Measurements from ENCODE around the gene RUNX3. TPM values are rescaled to one million over a fixed set of nuclear protein-coding genes. Genes with fewer than 3 reads are reported as not detected.

RUNX3 gene
- total RNA-seq, 2 donors from 2014 or later = 1.3 to 2.4 TPM

DNA sequence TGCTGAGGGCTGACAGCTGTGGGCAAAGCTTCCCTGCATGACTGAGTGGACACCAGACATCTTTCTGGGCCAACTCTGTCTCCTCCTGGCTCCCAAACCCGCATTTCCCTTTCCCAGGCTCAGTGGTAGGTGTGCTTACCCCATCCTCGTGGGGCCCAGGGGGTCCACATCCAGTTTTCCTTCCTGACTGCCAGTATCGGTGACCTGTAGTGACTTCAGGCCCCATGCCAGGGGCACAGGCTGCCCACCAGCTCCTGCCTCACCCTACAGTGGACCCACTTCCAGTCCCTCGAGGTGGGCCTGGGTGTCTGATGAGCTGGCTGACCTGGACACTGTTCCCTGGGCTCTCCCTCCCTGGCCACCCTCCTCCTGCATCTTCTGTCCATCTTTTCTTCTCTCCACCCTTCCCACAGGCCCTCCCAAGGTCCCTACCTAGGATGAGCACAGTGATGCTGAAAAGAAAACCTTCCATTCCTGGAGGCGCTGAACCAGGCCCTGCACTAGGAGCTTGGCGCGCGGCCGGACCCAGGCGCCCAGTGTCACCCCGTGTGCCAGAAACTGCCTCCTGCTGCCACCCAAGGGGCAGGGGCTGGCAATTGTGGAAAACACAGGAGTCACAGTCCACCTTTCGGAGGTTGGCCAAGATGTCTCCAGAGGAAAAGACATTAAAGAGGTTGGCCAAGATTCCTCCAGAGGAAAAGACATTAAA is 67.1 kb downstream of the RUNX3 start:
- ATAC-seq (no peak), DNase-seq (no peak)
- intact Hi-C loops (cut with DNase I) = no loop called here

DNA sequence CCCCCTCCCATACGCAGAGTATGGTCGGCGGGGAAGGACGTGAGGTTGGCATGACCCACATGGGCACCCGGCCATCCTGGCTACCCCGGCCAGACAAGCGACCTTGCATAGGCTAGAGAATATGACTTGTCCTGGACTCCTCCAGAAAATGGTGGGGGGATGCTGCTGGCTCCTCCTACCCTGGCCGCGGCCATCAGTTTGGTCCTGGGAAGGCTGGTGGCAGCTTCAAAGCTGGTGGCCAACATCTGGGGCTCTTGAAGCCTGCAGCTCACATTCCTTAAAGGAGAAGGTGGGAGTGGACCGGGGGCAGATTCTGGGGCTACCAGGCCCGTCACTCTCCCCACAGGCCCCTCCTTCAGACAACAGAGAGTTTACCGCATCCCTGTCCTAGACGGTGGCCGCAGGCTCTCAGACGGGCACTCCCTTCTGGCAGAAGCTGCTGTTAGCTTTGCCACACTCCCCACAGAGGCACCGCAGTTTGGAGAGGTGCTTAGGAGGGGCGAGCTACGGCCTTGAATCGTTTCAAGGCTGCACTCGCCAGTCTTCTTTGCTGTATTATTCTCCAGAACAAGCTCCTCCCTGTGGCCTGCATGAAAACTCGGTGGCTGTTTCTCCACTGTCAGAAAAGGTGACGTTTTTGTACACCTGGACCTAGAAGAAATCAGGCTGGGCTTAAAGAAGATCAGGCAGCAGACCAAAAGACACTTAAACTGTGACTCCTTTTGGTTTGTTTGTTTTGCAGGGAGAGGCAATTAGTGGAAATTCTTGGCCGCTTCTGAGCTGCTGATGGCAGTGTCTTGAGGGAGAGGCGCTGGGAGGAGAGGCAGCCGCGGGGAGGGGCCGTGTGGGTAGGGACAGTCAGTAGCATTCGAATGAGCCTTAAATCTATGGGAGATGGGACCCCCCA is 68.0 kb downstream of the RUNX3 start:
- DNase-seq (no peak), ATAC-seq (no peak)
- intact Hi-C loops (cut with DNase I) = no loop called here

DNA sequence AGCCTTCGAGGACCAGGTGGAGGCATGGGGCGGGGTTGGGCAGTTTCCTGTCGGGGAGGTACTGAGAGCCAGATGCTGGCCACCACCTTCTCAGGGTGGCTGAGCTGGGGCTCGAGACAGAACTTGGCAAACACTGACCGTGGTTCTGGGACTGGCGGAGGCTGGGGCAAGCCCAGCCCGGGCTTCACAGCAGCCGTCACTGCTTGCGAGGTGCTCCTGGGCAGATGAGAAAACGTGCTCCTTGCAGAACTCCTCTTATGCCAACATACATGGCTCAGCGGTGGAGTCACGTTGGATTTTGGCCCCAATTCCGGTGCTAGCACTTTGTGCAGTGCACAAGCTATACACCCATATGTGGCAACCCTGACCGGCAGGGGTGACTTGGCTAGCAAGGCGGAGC is 69.2 kb downstream of the RUNX3 start:
- DNase-seq (no peak), ATAC-seq (no peak)
- intact Hi-C loops (cut with DNase I) = no loop called here

DNA sequence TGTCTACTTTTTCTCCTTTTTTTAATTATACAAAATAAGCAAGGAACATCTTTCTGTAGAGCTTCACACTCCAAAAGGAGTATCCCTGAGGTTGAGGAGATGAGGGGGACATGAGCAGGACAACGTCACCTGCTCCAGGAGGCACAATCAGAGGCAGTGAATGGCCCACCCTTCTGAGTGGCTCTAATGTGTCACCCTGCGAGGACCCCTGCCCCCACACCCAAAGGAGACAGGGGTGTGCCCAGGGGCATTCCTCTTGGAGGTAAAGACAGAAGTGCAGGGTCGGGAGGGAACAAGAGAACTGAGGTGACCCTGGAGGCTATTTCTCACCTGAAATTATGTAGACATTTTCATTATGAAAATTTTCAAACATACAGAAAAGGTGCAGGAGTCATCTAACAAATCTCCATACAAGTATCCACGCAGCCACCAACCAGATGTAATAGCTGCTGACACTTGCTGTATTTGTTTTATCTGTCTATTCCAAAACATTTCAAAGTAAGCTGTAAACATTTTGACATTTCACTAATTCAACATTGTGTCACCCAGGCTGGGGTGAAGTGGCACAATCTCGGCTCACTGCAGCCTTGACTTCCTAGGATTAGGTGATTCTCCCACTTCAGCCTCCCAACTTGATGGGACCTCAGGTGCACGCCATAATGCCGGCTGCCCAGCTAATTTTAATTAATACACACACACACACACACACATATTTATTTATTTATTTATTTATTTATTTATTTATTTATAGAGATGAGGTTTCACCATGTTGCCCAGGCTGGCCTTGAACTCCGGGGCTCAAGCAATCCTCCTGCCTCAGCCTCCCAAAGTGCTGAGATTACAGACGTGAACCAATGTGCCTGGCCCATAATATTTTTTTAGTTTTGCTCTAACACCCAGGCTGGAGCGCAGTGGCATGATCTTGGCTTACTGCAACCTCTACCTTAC is 70.7 kb downstream of the RUNX3 start:
- ATAC-seq (no peak), DNase-seq (no peak)
- intact Hi-C loops (cut with DNase I) = loop anchor here in 1 of 2 donors (10.0 kb wide), 1 partner anchor 45 kb away; no protein-coding TSS in a partner anchor

DNA sequence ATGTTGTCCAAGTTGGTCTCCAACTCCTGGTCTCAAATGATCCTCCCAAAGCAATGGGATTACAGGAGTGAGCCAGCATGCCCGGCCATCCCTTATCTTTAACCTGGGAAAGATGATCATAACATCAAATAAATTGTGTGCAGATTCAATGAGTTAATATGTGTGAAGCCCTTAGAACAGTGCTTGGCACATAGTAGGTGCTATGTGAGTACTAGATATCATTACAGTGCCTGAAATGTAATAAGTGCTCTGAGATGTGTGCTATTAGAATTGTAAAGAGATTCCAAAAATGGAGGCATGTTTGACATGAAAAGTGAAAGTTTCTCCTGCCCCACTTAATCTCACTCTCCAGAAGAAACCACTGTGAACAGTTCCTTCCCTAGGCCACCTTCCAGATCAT is 71.8 kb downstream of the RUNX3 start:
- intact Hi-C loops (cut with DNase I) = loop anchor here in 1 of 2 donors (10.0 kb wide), 1 partner anchor 47 kb away; no protein-coding TSS in a partner anchor
- DNase-seq = no peak
- ATAC-seq = no peak

DNA sequence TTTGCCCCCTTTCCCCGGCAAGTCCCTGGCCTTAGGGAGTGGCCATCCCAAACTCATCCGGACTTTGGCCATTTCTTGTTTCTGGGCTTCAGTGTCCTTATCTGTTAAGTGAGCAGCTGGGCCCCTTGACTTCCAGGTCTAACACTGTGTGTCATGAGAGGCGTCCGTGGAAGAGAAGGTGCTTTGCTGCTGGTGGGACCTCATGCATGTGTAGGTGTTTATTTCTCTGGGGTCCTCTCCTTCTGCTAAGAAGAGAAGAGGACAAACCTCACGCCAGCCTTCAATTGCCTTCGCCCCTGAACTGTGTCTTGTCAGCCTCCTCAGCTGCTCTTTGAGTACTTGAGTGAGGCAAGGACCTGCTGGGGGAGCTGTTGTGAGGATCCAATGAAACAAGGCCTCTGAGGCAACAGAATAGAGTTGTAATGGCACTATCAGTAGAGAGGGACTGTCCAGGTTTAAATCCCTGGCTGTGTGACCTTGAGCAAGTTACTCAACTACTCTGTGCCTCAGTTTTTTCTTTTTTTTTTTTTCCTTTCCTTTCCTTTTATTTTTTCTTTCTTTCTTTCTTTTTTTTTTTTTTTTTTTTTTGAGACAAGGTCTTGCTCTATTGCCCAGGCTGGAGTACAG is 72.5 kb downstream of the RUNX3 start:
- no peak for ATAC-seq
- intact Hi-C loops (cut with DNase I) = loop anchor here in 1 of 2 donors (10.0 kb wide), 1 partner anchor 47 kb away; no protein-coding TSS in a partner anchor
- DNase-seq = no peak

DNA sequence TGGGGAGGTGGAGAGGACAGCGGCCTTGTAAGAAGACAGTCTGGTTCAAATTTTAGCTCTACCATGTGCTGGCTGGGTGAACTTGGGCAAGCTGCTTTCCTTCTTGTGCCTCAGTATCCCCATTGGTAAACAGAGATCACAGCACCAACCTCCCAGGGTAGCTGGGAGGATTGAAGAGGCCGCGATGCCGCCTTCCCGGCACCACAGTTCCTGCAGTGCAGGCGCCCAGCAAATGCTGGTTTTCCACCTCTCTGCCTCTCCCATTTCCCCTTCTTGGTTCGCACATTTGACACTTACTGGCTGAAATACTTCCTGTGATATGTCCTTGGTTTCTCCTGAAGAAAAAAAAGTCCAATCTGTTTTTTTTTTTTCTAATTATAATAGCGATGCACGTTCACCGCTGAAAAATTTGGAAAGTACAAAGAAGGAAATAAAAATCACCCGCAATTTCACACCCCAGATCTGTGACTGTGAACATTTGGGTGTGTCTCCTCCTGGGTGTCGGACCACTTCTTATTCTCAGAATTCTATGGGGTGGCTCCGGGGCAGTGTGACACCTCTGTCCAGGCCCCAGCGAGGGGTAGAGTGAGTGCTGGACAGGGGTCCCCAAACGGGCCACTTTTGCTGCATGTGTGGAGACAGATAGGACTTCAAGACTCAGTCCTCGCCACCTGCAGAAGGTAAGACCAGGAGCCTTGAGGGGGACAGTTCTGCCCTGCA is 73.1 kb downstream of the RUNX3 start:
- intact Hi-C loops (cut with DNase I) = loop anchor here in 1 of 2 donors (10.0 kb wide), 1 partner anchor 48 kb away; no protein-coding TSS in a partner anchor
- ATAC-seq (no peak), DNase-seq (no peak)

DNA sequence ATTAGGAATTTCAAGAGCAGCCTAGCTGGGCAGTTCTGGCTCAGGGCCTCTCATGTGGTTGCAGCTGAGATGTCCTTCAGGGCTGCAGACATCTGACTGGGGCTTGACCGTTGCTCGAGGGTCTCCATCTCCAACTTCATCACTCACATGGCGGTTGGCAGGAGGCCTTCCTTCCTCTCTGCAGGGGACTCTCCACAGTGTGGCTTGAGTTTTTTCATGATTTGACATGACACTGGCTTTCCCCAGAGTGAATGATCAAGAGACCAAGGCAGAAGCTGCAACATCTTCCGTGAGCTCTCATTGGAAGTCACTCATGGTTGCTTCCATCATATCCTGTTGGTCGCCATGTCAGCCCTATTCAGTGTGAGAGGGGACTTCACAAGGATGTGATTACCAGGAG is 74.6 kb downstream of the RUNX3 start:
- ATAC-seq (no peak), DNase-seq (no peak)
- intact Hi-C loops (cut with DNase I) = loop anchor here in 1 of 2 donors (10.0 kb wide), 1 partner anchor 49 kb away; no protein-coding TSS in a partner anchor

DNA sequence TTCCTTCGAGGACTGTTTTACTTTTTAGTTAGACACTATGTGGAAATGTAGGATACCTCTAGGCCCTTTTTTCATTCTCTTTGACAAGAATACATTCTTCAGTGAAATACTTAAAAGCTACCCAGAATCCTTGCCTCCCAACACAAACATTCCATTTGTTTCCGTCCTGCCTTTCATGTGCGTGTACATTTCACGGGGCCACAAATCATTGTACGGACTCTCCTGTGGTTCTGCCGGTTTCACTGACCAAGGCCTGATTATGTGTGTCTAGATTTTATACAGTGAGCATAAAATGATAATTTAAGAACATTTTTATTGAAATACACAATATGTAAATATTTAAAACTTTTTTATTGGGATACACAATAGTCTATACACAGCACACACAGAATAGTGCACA is 76.4 kb downstream of the RUNX3 start:
- DNase-seq = no peak
- intact Hi-C loops (cut with DNase I) = loop anchor here (5.0 to 10.0 kb wide), 2 partner anchors 51 to 249 kb away; no protein-coding TSS in a partner anchor
- ATAC-seq = no peak

DNA sequence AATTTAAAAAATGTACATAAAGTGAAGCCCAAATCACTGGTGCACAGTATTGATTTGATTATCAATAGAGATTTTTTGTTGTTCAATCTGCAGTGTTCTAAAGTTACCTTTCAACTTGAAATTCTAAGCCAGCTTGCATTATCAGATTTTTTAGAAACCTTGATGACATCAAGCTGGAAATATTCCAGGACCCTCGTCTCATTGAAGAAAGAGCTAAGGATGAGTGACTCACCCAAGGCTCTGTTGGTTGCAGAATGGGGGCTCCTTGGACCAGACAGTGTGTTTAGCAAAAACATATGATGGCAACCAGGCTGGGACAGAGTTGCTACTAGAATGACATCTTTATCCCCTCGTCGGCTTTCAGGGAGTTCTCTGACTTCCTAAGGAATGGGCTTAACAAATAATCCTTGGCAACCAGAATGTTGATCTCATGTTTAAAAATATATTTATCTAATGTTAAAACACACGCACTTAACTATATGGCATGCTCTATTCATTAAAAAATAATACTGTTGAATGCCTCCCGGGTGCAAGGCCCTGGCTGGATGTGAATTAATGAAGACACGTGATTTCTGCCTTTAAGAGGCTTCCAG is 79.7 kb downstream of the RUNX3 start:
- DNase-seq (no peak), ATAC-seq (no peak)
- intact Hi-C loops (cut with DNase I) = loop anchor here (5.0 to 10.0 kb wide), 2 partner anchors 54 to 252 kb away; no protein-coding TSS in a partner anchor

DNA sequence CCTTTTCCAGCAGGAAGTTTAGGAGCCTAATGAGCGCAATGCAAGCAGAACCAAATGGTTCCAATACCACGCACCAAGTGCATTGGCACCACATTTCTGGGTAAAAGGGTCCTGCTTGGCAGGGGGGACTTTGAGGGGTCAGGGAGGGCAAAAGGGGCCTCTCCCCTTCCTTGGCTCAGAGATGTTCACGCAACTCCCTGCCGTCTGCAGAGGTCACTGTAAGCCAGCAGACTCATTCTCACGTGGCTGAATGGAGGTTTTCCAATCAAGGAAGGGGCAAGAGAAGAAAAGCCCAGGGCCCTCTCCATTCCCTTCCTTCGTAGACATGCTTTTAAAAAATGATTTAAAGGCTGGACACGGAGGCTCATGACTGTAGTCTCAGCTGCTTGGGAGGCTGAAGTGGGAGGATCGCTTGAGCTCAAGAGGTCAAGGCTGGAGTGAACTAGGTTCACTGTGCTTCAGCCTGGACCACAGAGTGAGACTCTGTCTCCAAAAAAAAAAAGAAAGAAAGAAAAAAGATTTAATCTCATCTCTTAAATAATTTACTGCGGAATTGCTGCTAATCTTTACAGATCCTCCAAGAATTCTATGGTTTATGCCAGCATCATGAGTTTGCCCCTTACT is 80.3 kb downstream of the RUNX3 start:
- no peak for DNase-seq
- intact Hi-C loops (cut with DNase I) = loop anchor here (2.0 to 10.0 kb wide), 6 partner anchors 49 to 355 kb away; no protein-coding TSS in a partner anchor
- no peak for ATAC-seq

Small RNA genes lying within 50 kb of the gene (microRNA-seq; reads per million reads assigned to microRNA genes)
- gene MIR6731 = 0 to 0.27 reads per million in 2 donors

Other genes with a start within 250 kb of the RUNX3 start
- 100 to 1,000 TPM; 164 to 263 TPM for gene CLIC4, start 184.8 kb downstream of the RUNX3 start, total RNA-seq

Data from left cardiac atrium (tissue), 4 donors.